MM.1S (cell line): Measurements from ENCODE around the gene SPEM1.

Experiments
- EZH2 ChIP-seq: fragments of 300-600 bp; sonication (generic); optimal IDR thresholded peaks from 2 replicates; pipeline ENCODE3; 2017; ENCODE audit warnings: low read depth, mild to moderate bottlenecking, antibody characterized with exemption, low read length, mixed read lengths
- EZH2phosphoT487 ChIP-seq: fragments of 300-600 bp; sonication (generic); IDR thresholded peaks from 2 replicates; pipeline ENCODE4 v1.6.1; 2018; ENCODE audit warnings: antibody characterized with exemption, low read length
- TF ChIP-seq, protein P1 (sequence below): fragments of 300-600 bp; sonication (generic); IDR thresholded peaks from 2 replicates; pipeline ENCODE4 v1.5.1; 2016; ENCODE audit warnings: antibody characterized with exemption, low read length, mixed read lengths

DNA sequence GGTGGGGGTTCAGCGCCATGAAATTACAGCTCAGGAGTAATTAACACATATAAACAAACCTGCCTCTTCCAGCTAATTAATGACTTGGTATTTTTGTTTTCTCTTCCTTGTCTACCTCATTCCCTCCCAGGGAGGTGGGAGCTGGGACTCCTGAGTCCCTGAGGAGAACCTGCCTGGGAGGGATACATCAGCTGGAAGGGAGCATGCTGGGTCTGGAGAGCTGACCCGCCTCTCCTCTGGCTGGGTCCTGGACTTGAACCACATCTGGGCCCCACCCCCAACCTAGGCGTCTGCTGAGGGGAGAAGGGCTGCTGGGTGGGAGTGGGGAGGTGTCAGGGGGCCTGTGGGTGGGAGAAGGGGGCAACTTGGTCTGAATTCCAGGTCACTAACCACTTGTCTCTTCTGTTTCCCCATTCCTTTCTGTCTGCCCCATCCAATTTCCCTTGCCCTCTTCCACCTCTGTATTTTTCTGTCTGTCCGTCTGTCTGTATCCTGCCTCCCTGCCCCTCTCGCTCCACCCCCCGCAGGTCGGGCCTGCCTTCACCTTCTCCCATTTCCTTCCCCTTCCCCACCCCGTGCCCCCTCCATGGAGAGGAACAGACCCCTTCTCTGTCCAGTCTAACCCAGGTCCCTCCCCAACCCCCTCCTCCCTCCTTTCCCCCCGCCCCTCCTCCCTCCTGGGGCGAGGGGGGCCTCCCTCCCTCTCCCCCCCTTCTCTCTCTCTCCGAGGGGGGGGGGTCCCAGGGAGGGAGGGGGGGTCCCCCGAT, 12.5 kb upstream of the SPEM1 start, which contains the start of gene NLGN2:
- TF ChIP-seq, protein P1, sequence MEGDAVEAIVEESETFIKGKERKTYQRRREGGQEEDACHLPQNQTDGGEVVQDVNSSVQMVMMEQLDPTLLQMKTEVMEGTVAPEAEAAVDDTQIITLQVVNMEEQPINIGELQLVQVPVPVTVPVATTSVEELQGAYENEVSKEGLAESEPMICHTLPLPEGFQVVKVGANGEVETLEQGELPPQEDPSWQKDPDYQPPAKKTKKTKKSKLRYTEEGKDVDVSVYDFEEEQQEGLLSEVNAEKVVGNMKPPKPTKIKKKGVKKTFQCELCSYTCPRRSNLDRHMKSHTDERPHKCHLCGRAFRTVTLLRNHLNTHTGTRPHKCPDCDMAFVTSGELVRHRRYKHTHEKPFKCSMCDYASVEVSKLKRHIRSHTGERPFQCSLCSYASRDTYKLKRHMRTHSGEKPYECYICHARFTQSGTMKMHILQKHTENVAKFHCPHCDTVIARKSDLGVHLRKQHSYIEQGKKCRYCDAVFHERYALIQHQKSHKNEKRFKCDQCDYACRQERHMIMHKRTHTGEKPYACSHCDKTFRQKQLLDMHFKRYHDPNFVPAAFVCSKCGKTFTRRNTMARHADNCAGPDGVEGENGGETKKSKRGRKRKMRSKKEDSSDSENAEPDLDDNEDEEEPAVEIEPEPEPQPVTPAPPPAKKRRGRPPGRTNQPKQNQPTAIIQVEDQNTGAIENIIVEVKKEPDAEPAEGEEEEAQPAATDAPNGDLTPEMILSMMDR: no peak
- TF ChIP-seq EZH2: no peak
- TF ChIP-seq EZH2phosphoT487: no peak
